Measurements from ENCODE around the gene PMEL. TPM values are rescaled to one million over a fixed set of nuclear protein-coding genes. Genes with fewer than 3 reads are reported as not detected.
A peak's percentile ranks its signal among the peaks of the same experiment; 100 is the strongest.

PMEL gene
- total and polyA plus RNA-seq, 2 donors (not counting 1 experiment from before 2014, with no cell fraction given), result 0.50 to 0.84 TPM

DNA sequence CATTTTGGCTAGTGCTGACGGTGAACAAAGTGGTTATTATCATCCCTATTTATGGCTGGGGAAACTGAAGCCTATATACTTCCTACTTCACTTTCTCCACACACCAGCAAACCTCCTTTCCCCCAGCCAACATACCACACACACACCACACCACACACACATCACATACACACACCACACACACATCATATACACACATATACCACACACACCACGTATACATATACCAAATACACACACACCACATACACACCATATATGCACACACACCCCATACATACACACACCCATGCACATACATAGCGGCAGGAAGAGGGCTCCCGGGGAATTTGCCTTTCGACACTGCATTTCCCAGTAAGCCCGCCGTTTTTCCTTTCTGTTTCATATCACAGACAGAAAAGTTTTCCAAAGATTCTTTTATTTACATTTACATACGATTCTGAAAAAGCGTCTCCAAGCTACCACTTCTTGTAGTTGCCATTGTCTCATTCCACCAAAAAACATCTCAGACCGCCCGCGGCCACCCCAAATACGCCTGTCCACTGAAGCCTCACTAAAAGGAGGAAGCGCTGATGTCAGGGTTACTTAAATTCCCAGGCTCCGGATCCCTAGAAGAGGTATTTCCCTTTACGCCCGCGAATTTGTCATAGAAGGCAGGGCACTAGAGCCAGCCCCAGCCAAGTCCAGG is 7.2 kb upstream of the PMEL start:
- Histone ChIP-seq H3K9ac (ENCODE audit: insufficient read depth, low read length) (peak overlapping the region; percentile 74), H4K20me1 (ENCODE audit: control insufficient read depth, extremely low read depth, insufficient read depth, low read length) (no peaks in the 10 kb centered on the region), H3K4me3 (replicated peaks in 1 of 4; ENCODE audit: control extremely low read depth in 1 of 4, insufficient read depth in 1 of 4, low read depth in 3 of 4, low read length in 4 of 4) (peak overlapping the region; percentile 54 to 95 (median 72)), H3K27me3 (ENCODE audit: control insufficient read depth, insufficient read depth, low read length) (no peaks in the 10 kb centered on the region), H3K9me3 (ENCODE audit: control insufficient read depth, insufficient read depth, low read depth, low read length) (no peaks in the 10 kb centered on the region), H3K36me3 (ENCODE audit: control insufficient read depth, insufficient read depth, low read length) (peaks cover 2% of the 10 kb centered on the region), H2AFZ (ENCODE audit: low read length) (peak overlapping the region; percentile 27), H3K4me1 (ENCODE audit: control insufficient read depth, extremely low read depth, insufficient read depth, low read length) (peaks cover 11% of the 10 kb centered on the region), H3K27ac (ENCODE audit: insufficient read depth, low read length) (peak overlapping the region; percentile 94), H3K79me2 (ENCODE audit: control insufficient read depth, insufficient read depth, low read length) (peaks cover 49% of the 10 kb centered on the region), H3K4me2 (ENCODE audit: extremely low read depth, insufficient read depth, low read length) (peak overlapping the region; percentile 92)
- peak; percentile 58 to 59 for DNase-seq (ENCODE audit: low read depth in 2 of 2)
- TF ChIP-seq, protein P1, sequence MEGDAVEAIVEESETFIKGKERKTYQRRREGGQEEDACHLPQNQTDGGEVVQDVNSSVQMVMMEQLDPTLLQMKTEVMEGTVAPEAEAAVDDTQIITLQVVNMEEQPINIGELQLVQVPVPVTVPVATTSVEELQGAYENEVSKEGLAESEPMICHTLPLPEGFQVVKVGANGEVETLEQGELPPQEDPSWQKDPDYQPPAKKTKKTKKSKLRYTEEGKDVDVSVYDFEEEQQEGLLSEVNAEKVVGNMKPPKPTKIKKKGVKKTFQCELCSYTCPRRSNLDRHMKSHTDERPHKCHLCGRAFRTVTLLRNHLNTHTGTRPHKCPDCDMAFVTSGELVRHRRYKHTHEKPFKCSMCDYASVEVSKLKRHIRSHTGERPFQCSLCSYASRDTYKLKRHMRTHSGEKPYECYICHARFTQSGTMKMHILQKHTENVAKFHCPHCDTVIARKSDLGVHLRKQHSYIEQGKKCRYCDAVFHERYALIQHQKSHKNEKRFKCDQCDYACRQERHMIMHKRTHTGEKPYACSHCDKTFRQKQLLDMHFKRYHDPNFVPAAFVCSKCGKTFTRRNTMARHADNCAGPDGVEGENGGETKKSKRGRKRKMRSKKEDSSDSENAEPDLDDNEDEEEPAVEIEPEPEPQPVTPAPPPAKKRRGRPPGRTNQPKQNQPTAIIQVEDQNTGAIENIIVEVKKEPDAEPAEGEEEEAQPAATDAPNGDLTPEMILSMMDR (conservative IDR thresholded peaks at IDR 0.05 in 1 of 2, IDR thresholded peaks at IDR 0.05 in 1 of 2; ENCODE audit: low read depth in 1 of 2, low read length in 2 of 2), result no peak
- TF ChIP-seq EZH2 (IDR thresholded peaks at IDR 0.05; ENCODE audit: low read length, missing control alignments), result no peak

DNA sequence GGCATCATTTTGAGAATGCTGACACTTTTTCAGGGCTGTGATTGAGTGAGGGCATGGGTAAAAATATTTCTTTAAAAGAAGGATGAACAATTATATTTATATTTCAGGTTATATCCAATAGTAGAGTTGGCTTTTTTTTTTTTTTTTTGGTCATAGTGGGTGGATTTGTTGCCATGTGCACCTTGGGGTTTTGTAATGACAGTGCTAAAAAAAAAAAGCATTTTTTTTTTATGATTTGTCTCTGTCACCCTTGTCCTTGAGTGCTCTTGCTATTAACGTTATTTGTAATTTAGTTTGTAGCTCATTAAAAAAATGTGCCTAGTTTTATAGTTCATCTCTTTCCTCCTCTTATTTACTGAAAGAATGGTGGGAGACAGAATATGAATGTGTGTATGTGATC is 6.6 kb upstream of the PMEL start:
- H3K9ac ChIP-seq (ENCODE audit: insufficient read depth, low read length), result peak overlapping the region; percentile 74
- H3K36me3 ChIP-seq (ENCODE audit: control insufficient read depth, insufficient read depth, low read length), result peaks cover 2% of the 10 kb centered on the region
- TF ChIP-seq, protein P1 (conservative IDR thresholded peaks at IDR 0.05 in 1 of 2, IDR thresholded peaks at IDR 0.05 in 1 of 2; ENCODE audit: low read depth in 1 of 2, low read length in 2 of 2), result no peak
- no peak for TF ChIP-seq EZH2 (IDR thresholded peaks at IDR 0.05; ENCODE audit: low read length, missing control alignments)

DNA sequence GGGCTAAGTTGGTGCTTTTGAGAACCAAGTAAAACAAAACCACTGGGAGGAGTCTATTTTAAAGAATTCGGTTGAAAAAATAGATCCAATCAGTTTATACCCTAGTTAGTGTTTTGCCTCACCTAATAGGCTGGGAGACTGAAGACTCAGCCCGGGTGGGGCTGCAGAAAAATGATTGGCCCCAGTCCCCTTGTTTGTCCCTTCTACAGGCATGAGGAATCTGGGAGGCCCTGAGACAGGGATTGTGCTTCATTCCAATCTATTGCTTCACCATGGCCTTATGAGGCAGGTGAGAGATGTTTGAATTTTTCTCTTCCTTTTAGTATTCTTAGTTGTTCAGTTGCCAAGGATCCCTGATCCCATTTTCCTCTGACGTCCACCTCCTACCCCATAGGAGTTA is 6.2 kb upstream of the PMEL start:
- Histone ChIP-seq H3K79me2 (ENCODE audit: control insufficient read depth, insufficient read depth, low read length) (peaks cover 50% of the 10 kb centered on the region), H4K20me1 (ENCODE audit: control insufficient read depth, extremely low read depth, insufficient read depth, low read length) (no peaks in the 10 kb centered on the region), H2AFZ (ENCODE audit: low read length) (no peak overlapping the region), H3K4me2 (ENCODE audit: extremely low read depth, insufficient read depth, low read length) (peak overlapping the region; percentile 92), H3K4me1 (ENCODE audit: control insufficient read depth, extremely low read depth, insufficient read depth, low read length) (peaks cover 11% of the 10 kb centered on the region), H3K36me3 (ENCODE audit: control insufficient read depth, insufficient read depth, low read length) (peaks cover 2% of the 10 kb centered on the region), H3K27me3 (ENCODE audit: control insufficient read depth, insufficient read depth, low read length) (no peaks in the 10 kb centered on the region), H3K9me3 (ENCODE audit: control insufficient read depth, insufficient read depth, low read depth, low read length) (no peaks in the 10 kb centered on the region), H3K27ac (ENCODE audit: insufficient read depth, low read length) (peak overlapping the region; percentile 94), H3K9ac (ENCODE audit: insufficient read depth, low read length) (peak overlapping the region; percentile 16), H3K4me3 (replicated peaks in 1 of 4; ENCODE audit: control extremely low read depth in 1 of 4, insufficient read depth in 1 of 4, low read depth in 3 of 4, low read length in 4 of 4) (peak overlapping the region in 3 of 4 experiments; percentile 54 to 95 (median 77))
- TF ChIP-seq, protein P1 (conservative IDR thresholded peaks at IDR 0.05 in 1 of 2, IDR thresholded peaks at IDR 0.05 in 1 of 2; ENCODE audit: low read depth in 1 of 2, low read length in 2 of 2), result no peak
- no peak for TF ChIP-seq EZH2 (IDR thresholded peaks at IDR 0.05; ENCODE audit: low read length, missing control alignments)
- DNase-seq (ENCODE audit: low read depth in 2 of 2), result peak; percentile 58 to 73

More for the DNA sequence above, 6.6 kb upstream of the PMEL start:
- Histone ChIP-seq H3K27me3 (ENCODE audit: control insufficient read depth, insufficient read depth, low read length) (no peaks in the 10 kb centered on the region), H3K79me2 (ENCODE audit: control insufficient read depth, insufficient read depth, low read length) (peaks cover 50% of the 10 kb centered on the region), H3K4me2 (ENCODE audit: extremely low read depth, insufficient read depth, low read length) (peak overlapping the region; percentile 92), H3K9me3 (ENCODE audit: control insufficient read depth, insufficient read depth, low read depth, low read length) (no peaks in the 10 kb centered on the region), H3K27ac (ENCODE audit: insufficient read depth, low read length) (peak overlapping the region; percentile 94), H2AFZ (ENCODE audit: low read length) (no peak overlapping the region), H4K20me1 (ENCODE audit: control insufficient read depth, extremely low read depth, insufficient read depth, low read length) (no peaks in the 10 kb centered on the region), H3K4me3 (replicated peaks in 1 of 4; ENCODE audit: control extremely low read depth in 1 of 4, insufficient read depth in 1 of 4, low read depth in 3 of 4, low read length in 4 of 4) (peak overlapping the region; percentile 54 to 95 (median 72)), H3K4me1 (ENCODE audit: control insufficient read depth, extremely low read depth, insufficient read depth, low read length) (peaks cover 11% of the 10 kb centered on the region)
- no peak for DNase-seq (ENCODE audit: low read depth in 2 of 2)
